Left kidney (tissue), 2 donors: ENCODE measurements around the gene PCBP3. TPM values are rescaled to one million over a fixed set of nuclear protein-coding genes. Genes with fewer than 3 reads are reported as not detected.
"Not testable (repeated sequence)": the region's sequence is repeated elsewhere in the genome, so short reads cannot be mapped to it uniquely, and the experiment has no call there.

Experiments
- DNase-seq: peaks from one replicate; pipeline ENCODE4 v3.0.0-alpha.2; 2013
- polyA plus RNA-seq: library from polyadenylated mRNA; unstranded; fragments of 120-200 nt; gene quantifications from one replicate; pipeline ENCODE4 v1.2.1, GENCODE V29; 2013; ENCODE audit not compliant: insufficient read length

PCBP3 gene
- polyA plus RNA-seq, 1 donor = 2.0 TPM

- DNase-seq = no peak
Observed at GRCh38 chr21:45969921-45970673, 326.6 kb downstream of the PCBP3 start.

GRCh38 chr21:45970674-45971615, 327.4 kb downstream of the PCBP3 start:
- peak; percentile 36 for DNase-seq

GRCh38 chr21:45971616-45972352, 328.3 kb downstream of the PCBP3 start:
- no peak for DNase-seq

GRCh38 chr21:45972353-45972715, 328.8 kb downstream of the PCBP3 start:
- no peak for DNase-seq

GRCh38 chr21:45972716-45973474, 329.4 kb downstream of the PCBP3 start:
- DNase-seq = peak; percentile 90

GRCh38 chr21:45973475-45974072, 330.0 kb downstream of the PCBP3 start:
- peak; percentile 89 for DNase-seq

- no peak for DNase-seq
Observed at GRCh38 chr21:45974073-45975019, 330.8 kb downstream of the PCBP3 start.

GRCh38 chr21:45975020-45975666, 331.6 kb downstream of the PCBP3 start:
- no peak for DNase-seq

GRCh38 chr21:45975667-45976409, 332.3 kb downstream of the PCBP3 start:
- not testable (repeated sequence) for DNase-seq

GRCh38 chr21:45976701-45977311, 333.3 kb downstream of the PCBP3 start:
- DNase-seq = no peak

- DNase-seq = no peak
Observed at GRCh38 chr21:45977396-45977795, 333.9 kb downstream of the PCBP3 start.

GRCh38 chr21:45979141-45979631, 335.7 kb downstream of the PCBP3 start:
- DNase-seq = no peak

- DNase-seq = no peak
Observed at GRCh38 chr21:45979651-45980050, 336.1 kb downstream of the PCBP3 start.

- DNase-seq = no peak
Observed at GRCh38 chr21:45980271-45980670, 336.7 kb downstream of the PCBP3 start.

GRCh38 chr21:45980697-45981096, 337.2 kb downstream of the PCBP3 start:
- DNase-seq = no peak

GRCh38 chr21:45981151-45982091, 337.9 kb downstream of the PCBP3 start, which contains the start of gene COL6A1:
TSS of gene COL6A1 (plus strand) at chr21:45981770. CDS start at chr21:45981851, 81 bp downstream.
- DNase-seq = peak; percentile 74
